ENCODE data around the gene CYP2A7. TPM values are rescaled to one million over a fixed set of nuclear protein-coding genes. Genes with fewer than 3 reads are reported as not detected.
A peak's percentile ranks its signal among the peaks of the same experiment; 100 is the strongest.
"Not testable (repeated sequence)": the region's sequence is repeated elsewhere in the genome, so short reads cannot be mapped to it uniquely, and the experiment has no call there.

CYP2A7 gene
- total and polyA plus RNA-seq, 9 donors: 0.37 to 1.6 (median 0.61) TPM; not detected in 3

GRCh38 chr19:40827386-40828247, 54.4 kb downstream of the CYP2A7 start:
- no peaks in the 10 kb centered on the region for H3K27me3 ChIP-seq
- H3K4me1 ChIP-seq (ENCODE audit: insufficient read depth): peaks cover 20% of the 10 kb centered on the region
- no peak overlapping the region for H3K27ac ChIP-seq
- H3K9me3 ChIP-seq: no peaks in the 10 kb centered on the region
- H3K36me3 ChIP-seq: no peaks in the 10 kb centered on the region
- TF ChIP-seq CTCF (IDR thresholded peaks at IDR 0.05) (no peak), EP300 (IDR thresholded peaks at IDR 0.05) (no peak), POLR2A (IDR thresholded peaks at IDR 0.05) (no peak)
- WGBS, 3 donors: 95 to 96% (median 96%) methylated on average over 22 of the region's 22 CpGs
- DNase-seq: peak in 1 of 5 donors; percentile 12
- intact Hi-C loops (cut with DNase I): no loop called here
- H3K4me3 ChIP-seq: no peak overlapping the region

GRCh38 chr19:40826699-40827385, 55.2 kb downstream of the CYP2A7 start:
- H3K27ac ChIP-seq; H3K9me3 ChIP-seq; H3K27me3 ChIP-seq; intact Hi-C loops (cut with DNase I); H3K36me3 ChIP-seq; H3K4me3 ChIP-seq: not testable (repeated sequence)
- peaks cover 16% of the 10 kb centered on the region for H3K4me1 ChIP-seq (ENCODE audit: insufficient read depth)
- 88% methylated on average over 29 of the region's 29 CpGs for WGBS, 3 donors
- peak in 2 of 5 donors; percentile 12 to 20 for DNase-seq

- H3K9me3 ChIP-seq; H3K36me3 ChIP-seq; intact Hi-C loops (cut with DNase I); H3K27me3 ChIP-seq; H3K4me3 ChIP-seq; H3K27ac ChIP-seq: not testable (repeated sequence)
- peaks cover 13% of the 10 kb centered on the region for H3K4me1 ChIP-seq (ENCODE audit: insufficient read depth)
- peak in 1 of 5 donors; percentile 7 for DNase-seq
- WGBS, 3 donors: 75 to 91% (median 88%) methylated on average over 7 to 9 of the region's 14 CpGs
Measured at GRCh38 chr19:40826312-40826698, 55.7 kb downstream of the CYP2A7 start.

GRCh38 chr19:40825460-40826095, 56.5 kb downstream of the CYP2A7 start:
- peak in 2 of 5 donors; percentile 9 to 11 for DNase-seq
- H3K27ac ChIP-seq; H3K4me3 ChIP-seq; H3K9me3 ChIP-seq; H3K27me3 ChIP-seq; H3K36me3 ChIP-seq; intact Hi-C loops (cut with DNase I): not testable (repeated sequence)
- WGBS, 3 donors: 93 to 96% methylated on average over 6 of the region's 6 CpGs; no CpG with 5 or more reads in 1 of the 3 donors
- peaks cover 13% of the 10 kb centered on the region for H3K4me1 ChIP-seq (ENCODE audit: insufficient read depth)

Other genes starting within 250 kb of the CYP2A7 start
- gene NUMBL, start 191.6 kb downstream of the CYP2A7 start, total RNA-seq: 10 to 100 TPM; 38.7 to 88.9 (median 69.3) TPM
- gene NUMBL, start 191.6 kb downstream of the CYP2A7 start, polyA plus RNA-seq: 10 to 100 TPM in 1 of 2 donors, 1 to 10 TPM in 1; 6.7 to 32.9 TPM
- 10 to 100 TPM; 24.0 to 51.2 (median 42.5) TPM for gene COQ8B, start 165.3 kb downstream of the CYP2A7 start, total RNA-seq
- 10 to 100 TPM in 1 of 2 donors, 1 to 10 TPM in 1; 8.3 to 41.5 TPM for gene COQ8B, start 165.3 kb downstream of the CYP2A7 start, polyA plus RNA-seq
- 100 to 1,000 TPM in 1 of 7 donors, 10 to 100 TPM in 6; 14.2 to 117 (median 22.4) TPM for gene ITPKC, start 165.1 kb downstream of the CYP2A7 start, total RNA-seq
- gene ITPKC, start 165.1 kb downstream of the CYP2A7 start, polyA plus RNA-seq: 10 to 100 TPM in 1 of 2 donors, 1 to 10 TPM in 1; 6.5 to 14.3 TPM
- 1 to 10 TPM; 2.1 to 6.5 (median 3.7) TPM for gene ACTMAP, start 131.8 kb downstream of the CYP2A7 start, total RNA-seq
- gene ACTMAP, start 131.8 kb downstream of the CYP2A7 start, polyA plus RNA-seq: 1 to 10 TPM; 3.0 to 6.4 TPM
- 10 to 100 TPM; 48.9 to 80.7 (median 72.4) TPM for gene SNRPA, start 131.0 kb downstream of the CYP2A7 start, total RNA-seq
- gene SNRPA, start 131.0 kb downstream of the CYP2A7 start, polyA plus RNA-seq: 10 to 100 TPM; 56.4 to 83.9 TPM
- 1 to 10 TPM in 5 of 7 donors, not detected in 2; 1.7 to 3.9 (median 2.6) TPM for gene MIA, start 106.7 kb downstream of the CYP2A7 start, total RNA-seq
- gene MIA, start 106.7 kb downstream of the CYP2A7 start, polyA plus RNA-seq: 1 to 10 TPM in 1 of 2 donors, not detected in 1; 1.9 TPM
- gene RAB4B, start 104.0 kb downstream of the CYP2A7 start, total RNA-seq: 10 to 100 TPM in 6 of 7 donors, 1 to 10 TPM in 1; 9.1 to 32.9 (median 19.3) TPM
- gene RAB4B, start 104.0 kb downstream of the CYP2A7 start, polyA plus RNA-seq: 10 to 100 TPM in 1 of 2 donors, 1 to 10 TPM in 1; 6.5 to 18.9 TPM
- gene EGLN2, start 83.0 kb downstream of the CYP2A7 start, total RNA-seq: 100 to 1,000 TPM in 4 of 7 donors, 10 to 100 TPM in 3; 61.5 to 121 (median 102) TPM
- 10 to 100 TPM; 43.6 to 82.7 TPM for gene EGLN2, start 83.0 kb downstream of the CYP2A7 start, polyA plus RNA-seq
- 1 to 10 TPM in 4 of 7 donors, under 1 TPM in 3; 0.25 to 2.7 (median 1.2) TPM for gene CYP2A6, start 31.8 kb downstream of the CYP2A7 start, total RNA-seq
- gene CYP2A6, start 31.8 kb downstream of the CYP2A7 start, polyA plus RNA-seq: 1 to 10 TPM; 1.2 to 3.4 TPM
- under 1 TPM in 3 of 7 donors, not detected in 4; 0.15 to 0.33 (median 0.15) TPM for gene CYP2B6, start 109.1 kb upstream of the CYP2A7 start, total RNA-seq
- gene CYP2B6, start 109.1 kb upstream of the CYP2A7 start, polyA plus RNA-seq: not detected
- gene CYP2A13, start 206.2 kb upstream of the CYP2A7 start, total RNA-seq: not detected
- gene CYP2A13, start 206.2 kb upstream of the CYP2A7 start, polyA plus RNA-seq: not detected
- gene CYP2F1, start 232.2 kb upstream of the CYP2A7 start, total RNA-seq: not detected
- gene CYP2F1, start 232.2 kb upstream of the CYP2A7 start, polyA plus RNA-seq: not detected